ENCODE data around the gene TMEM163.

The TMEM163 gene

DNA sequence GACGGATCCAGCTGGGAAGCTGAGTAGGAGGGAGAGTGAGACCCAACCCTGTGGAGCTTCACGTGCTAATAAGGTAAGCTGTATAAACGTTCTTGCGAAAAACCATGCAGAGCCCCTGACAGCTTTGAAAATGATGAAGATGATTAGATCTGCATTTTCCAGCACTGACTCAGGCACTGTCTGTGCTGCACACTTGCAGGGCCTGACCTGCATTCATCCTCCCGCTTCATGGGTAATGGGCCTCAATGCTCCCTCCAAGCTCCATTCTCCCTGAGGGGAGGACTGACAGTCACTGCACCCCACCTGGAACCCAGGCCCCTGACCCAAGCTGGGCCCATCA, 205.4 kb downstream of the TMEM163 start (continued):
- TF ChIP-seq, protein P1, sequence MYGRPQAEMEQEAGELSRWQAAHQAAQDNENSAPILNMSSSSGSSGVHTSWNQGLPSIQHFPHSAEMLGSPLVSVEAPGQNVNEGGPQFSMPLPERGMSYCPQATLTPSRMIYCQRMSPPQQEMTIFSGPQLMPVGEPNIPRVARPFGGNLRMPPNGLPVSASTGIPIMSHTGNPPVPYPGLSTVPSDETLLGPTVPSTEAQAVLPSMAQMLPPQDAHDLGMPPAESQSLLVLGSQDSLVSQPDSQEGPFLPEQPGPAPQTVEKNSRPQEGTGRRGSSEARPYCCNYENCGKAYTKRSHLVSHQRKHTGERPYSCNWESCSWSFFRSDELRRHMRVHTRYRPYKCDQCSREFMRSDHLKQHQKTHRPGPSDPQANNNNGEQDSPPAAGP (tag by site-specific recombination; IDR thresholded peaks at IDR 0.05) = no peak
- TF ChIP-seq ZNF184 (tag by site-specific recombination; IDR thresholded peaks at IDR 0.05) (no peak), ZIC2 (tag by site-specific recombination; IDR thresholded peaks at IDR 0.05) (no peak), ZNF658 (tag by site-specific recombination; IDR thresholded peaks at IDR 0.05) (no peak)

DNA sequence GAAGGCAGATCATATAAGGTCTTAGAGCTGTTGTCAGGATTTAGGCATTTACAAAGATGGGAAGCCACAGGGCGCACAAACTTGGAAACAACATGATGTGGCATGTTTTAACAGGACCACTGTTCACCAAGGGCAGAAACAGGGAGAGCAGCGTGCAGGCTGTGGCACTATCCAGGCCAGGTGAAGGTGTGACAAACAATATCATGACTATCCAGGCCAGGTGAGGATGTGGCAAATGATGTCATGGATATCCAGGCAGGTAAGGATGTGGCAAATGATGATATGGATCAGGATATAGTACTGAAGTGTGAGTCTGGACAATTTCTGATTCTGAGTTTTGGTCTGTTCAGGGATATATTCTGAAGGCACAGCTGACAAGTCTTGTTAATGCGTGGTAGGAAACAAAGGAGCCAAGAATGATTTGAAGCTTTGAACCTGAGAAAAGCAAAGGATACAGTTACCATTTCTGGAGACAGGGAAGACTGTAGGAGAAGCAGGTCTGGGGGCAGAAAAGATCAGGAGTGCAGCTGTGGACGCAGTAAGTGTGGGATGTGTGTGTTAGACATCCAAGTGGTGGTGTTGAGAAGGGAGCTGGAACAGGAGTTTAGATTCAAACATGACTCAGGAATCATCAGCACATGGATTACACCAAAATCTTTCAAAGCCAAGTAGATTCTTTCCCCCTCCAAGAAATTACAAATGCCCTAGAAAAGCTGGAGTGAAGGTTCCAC, 205.9 kb downstream of the TMEM163 start:
- Histone ChIP-seq H3K9me3 (ENCODE audit: control insufficient read depth, insufficient read depth, low read depth, low read length) (no peaks in the 10 kb centered on the region), H3K36me3 (ENCODE audit: control insufficient read depth in 2 of 2, insufficient read depth in 1 of 2, low read length in 2 of 2) (no peaks in the 10 kb centered on the region), H3K4me3 (ENCODE audit: low read depth, low read length) (no peak overlapping the region), H3K4me1 (ENCODE audit: control insufficient read depth, insufficient read depth, low read length) (no peaks in the 10 kb centered on the region), H3K27ac (ENCODE audit: extremely low read depth, low read depth, low read length) (no peak overlapping the region)
- TF ChIP-seq, protein P2, sequence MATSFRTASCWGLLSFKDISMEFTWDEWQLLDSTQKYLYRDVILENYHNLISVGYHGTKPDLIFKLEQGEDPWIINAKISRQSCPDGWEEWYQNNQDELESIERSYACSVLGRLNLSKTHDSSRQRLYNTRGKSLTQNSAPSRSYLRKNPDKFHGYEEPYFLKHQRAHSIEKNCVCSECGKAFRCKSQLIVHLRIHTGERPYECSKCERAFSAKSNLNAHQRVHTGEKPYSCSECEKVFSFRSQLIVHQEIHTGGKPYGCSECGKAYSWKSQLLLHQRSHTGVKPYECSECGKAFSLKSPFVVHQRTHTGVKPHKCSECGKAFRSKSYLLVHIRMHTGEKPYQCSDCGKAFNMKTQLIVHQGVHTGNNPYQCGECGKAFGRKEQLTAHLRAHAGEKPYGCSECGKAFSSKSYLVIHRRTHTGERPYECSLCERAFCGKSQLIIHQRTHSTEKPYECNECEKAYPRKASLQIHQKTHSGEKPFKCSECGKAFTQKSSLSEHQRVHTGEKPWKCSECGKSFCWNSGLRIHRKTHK (tag by site-specific recombination; IDR thresholded peaks at IDR 0.05) = no peak
- TF ChIP-seq ZBTB17 (tag by site-specific recombination; IDR thresholded peaks at IDR 0.05) = peak; percentile 63
- CTCF ChIA-PET = no interaction called here
- POLR2A ChIA-PET = no interaction called here

DNA sequence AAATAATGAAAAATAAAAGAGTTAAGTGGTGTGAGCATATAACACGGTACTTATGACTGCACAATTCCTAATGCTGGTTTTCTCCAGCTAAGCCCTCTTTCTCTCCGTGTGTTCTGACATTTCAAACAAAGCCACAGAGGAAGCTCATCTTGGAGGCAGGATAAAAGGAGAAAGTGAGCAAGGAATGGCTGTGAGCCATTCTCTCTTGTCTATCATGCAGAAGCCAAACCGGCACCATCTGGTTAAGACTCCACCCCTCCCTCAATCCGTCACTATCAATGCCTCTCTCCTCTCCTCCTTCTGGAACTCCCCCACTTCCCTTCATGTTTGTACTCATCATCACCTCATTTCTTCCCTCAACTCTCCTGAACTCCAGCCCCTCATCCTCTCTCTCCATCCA, 210.4 kb downstream of the TMEM163 start:
- ChIA-PET POLR2A (no interaction called here), CTCF (no interaction called here)
- no peak overlapping the region for H3K4me3 ChIP-seq (ENCODE audit: low read depth, low read length)
- no peak for TF ChIP-seq ZNF791 (tag by site-specific recombination; IDR thresholded peaks at IDR 0.05)
- TF ChIP-seq ZNF311 (tag by site-specific recombination; IDR thresholded peaks at IDR 0.05; ENCODE audit: borderline replicate concordance) = no peak
- no peaks in the 10 kb centered on the region for H3K4me1 ChIP-seq (ENCODE audit: control insufficient read depth, insufficient read depth, low read length)
- H3K36me3 ChIP-seq (ENCODE audit: control insufficient read depth in 2 of 2, insufficient read depth in 1 of 2, low read length in 2 of 2) = no peaks in the 10 kb centered on the region
- no peaks in the 10 kb centered on the region for H3K9me3 ChIP-seq (ENCODE audit: control insufficient read depth, insufficient read depth, low read depth, low read length)
- no peak overlapping the region for H3K27ac ChIP-seq (ENCODE audit: extremely low read depth, low read depth, low read length)

DNA sequence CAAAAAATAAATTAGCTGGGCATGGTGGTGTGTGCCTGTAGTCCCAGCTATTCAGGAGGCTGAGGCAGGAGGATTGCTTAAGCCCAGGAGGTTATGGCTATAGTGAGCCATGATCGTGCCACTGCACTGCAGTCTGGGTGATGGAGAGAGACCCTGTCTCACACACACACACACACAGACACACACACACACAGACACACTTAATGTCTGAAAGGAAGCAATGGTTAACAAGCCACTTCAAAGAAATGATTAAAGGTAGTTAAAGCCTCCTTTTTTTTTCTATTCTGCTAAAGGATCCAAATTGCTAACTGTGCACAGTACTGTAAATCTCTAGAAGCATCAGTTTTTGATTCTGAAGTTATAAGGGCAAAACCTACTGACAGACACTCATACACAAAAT, 211.1 kb downstream of the TMEM163 start:
- no peak overlapping the region for H3K4me3 ChIP-seq (ENCODE audit: low read depth, low read length)
- H3K4me1 ChIP-seq (ENCODE audit: control insufficient read depth, insufficient read depth, low read length) = no peaks in the 10 kb centered on the region
- POLR2A ChIA-PET = no interaction called here
- CTCF ChIA-PET = no interaction called here
- no peaks in the 10 kb centered on the region for H3K36me3 ChIP-seq (ENCODE audit: control insufficient read depth in 2 of 2, insufficient read depth in 1 of 2, low read length in 2 of 2)
- H3K9me3 ChIP-seq (ENCODE audit: control insufficient read depth, insufficient read depth, low read depth, low read length) = no peaks in the 10 kb centered on the region
- H3K27ac ChIP-seq (ENCODE audit: extremely low read depth, low read depth, low read length) = no peak overlapping the region
- TF ChIP-seq RBAK (tag by site-specific recombination; IDR thresholded peaks at IDR 0.05) (no peak), ZNF777 (tag by site-specific recombination; IDR thresholded peaks at IDR 0.05; ENCODE audit: borderline replicate concordance) (no peak), ZSCAN16 (tag by site-specific recombination; IDR thresholded peaks at IDR 0.05) (no peak), ZFP37 (tag by site-specific recombination; IDR thresholded peaks at IDR 0.05) (no peak), ZNF423 (tag by site-specific recombination; IDR thresholded peaks at IDR 0.05) (no peak), ZNF146 (tag by site-specific recombination; IDR thresholded peaks at IDR 0.05) (no peak), ZNF157 (tag by site-specific recombination; IDR thresholded peaks at IDR 0.05) (no peak), ZNF530 (tag by site-specific recombination; IDR thresholded peaks at IDR 0.05; ENCODE audit: low read depth) (no peak), ZNF211 (tag by site-specific recombination; IDR thresholded peaks at IDR 0.05; ENCODE audit: low read depth) (no peak), GLI2 (tag by site-specific recombination; IDR thresholded peaks at IDR 0.05; ENCODE audit: borderline replicate concordance, low read depth) (no peak), KLF16 (tag by site-specific recombination; IDR thresholded peaks at IDR 0.05) (no peak), ZNF544 (tag by site-specific recombination; IDR thresholded peaks at IDR 0.05) (no peak)
- TF ChIP-seq, protein P3, sequence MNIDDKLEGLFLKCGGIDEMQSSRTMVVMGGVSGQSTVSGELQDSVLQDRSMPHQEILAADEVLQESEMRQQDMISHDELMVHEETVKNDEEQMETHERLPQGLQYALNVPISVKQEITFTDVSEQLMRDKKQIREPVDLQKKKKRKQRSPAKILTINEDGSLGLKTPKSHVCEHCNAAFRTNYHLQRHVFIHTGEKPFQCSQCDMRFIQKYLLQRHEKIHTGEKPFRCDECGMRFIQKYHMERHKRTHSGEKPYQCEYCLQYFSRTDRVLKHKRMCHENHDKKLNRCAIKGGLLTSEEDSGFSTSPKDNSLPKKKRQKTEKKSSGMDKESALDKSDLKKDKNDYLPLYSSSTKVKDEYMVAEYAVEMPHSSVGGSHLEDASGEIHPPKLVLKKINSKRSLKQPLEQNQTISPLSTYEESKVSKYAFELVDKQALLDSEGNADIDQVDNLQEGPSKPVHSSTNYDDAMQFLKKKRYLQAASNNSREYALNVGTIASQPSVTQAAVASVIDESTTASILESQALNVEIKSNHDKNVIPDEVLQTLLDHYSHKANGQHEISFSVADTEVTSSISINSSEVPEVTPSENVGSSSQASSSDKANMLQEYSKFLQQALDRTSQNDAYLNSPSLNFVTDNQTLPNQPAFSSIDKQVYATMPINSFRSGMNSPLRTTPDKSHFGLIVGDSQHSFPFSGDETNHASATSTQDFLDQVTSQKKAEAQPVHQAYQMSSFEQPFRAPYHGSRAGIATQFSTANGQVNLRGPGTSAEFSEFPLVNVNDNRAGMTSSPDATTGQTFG (tag by site-specific recombination; IDR thresholded peaks at IDR 0.05; ENCODE audit: borderline replicate concordance) = no peak
- TF ChIP-seq, protein P4, sequence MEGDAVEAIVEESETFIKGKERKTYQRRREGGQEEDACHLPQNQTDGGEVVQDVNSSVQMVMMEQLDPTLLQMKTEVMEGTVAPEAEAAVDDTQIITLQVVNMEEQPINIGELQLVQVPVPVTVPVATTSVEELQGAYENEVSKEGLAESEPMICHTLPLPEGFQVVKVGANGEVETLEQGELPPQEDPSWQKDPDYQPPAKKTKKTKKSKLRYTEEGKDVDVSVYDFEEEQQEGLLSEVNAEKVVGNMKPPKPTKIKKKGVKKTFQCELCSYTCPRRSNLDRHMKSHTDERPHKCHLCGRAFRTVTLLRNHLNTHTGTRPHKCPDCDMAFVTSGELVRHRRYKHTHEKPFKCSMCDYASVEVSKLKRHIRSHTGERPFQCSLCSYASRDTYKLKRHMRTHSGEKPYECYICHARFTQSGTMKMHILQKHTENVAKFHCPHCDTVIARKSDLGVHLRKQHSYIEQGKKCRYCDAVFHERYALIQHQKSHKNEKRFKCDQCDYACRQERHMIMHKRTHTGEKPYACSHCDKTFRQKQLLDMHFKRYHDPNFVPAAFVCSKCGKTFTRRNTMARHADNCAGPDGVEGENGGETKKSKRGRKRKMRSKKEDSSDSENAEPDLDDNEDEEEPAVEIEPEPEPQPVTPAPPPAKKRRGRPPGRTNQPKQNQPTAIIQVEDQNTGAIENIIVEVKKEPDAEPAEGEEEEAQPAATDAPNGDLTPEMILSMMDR (tag by site-specific recombination; IDR thresholded peaks at IDR 0.05) = no peak
- TF ChIP-seq, protein P5, sequence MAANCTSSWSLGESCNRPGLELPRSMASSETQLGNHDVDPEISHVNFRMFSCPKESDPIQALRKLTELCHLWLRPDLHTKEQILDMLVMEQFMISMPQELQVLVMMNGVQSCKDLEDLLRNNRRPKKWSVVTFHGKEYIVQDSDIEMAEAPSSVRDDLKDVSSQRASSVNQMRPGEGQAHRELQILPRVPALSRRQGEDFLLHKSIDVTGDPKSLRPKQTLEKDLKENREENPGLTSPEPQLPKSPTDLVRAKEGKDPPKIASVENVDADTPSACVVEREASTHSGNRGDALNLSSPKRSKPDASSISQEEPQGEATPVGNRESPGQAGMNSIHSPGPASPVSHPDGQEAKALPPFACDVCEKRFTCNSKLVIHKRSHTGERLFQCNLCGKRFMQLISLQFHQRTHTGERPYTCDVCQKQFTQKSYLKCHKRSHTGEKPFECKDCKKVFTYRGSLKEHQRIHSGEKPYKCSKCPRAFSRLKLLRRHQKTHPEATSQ (tag by site-specific recombination; IDR thresholded peaks at IDR 0.05) = no peak
